ENCODE results near the gene GPX7.
A peak's percentile ranks its signal among the peaks of the same experiment; 100 is the strongest.

GPX7 gene

DNA sequence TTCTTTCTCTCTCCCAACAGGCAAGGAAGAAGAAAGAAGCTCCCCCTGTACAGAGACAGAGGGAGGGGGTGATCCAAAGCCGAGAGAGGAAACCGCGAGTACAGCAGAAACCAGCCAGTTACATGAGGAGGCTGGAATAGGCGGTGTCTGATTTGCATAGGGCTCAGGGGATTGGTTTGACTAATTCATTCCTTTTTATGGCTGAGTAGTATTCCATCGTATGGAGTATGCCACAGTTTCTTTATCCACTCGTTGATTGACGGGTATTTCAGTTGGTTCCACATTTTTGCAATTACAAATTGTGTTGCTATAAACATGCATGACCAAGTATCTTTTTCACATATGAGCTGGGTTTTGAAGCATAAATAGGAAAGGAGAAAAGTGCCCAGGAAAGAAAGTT is 3.4 kb upstream of the GPX7 start:
- H3K79me1 ChIP-seq (ENCODE audit: low read length): peaks cover 4% of the 10 kb centered on the region
- no peak overlapping the region for H3K4ac ChIP-seq (ENCODE audit: low read depth, low read length)
- no peak overlapping the region for H3K18ac ChIP-seq (ENCODE audit: low read length)
- H2BK5ac ChIP-seq (ENCODE audit: low read depth, low read length, poor library complexity): no peak overlapping the region
- no peaks in the 10 kb centered on the region for H3K36me3 ChIP-seq (ENCODE audit: control insufficient read depth in 1 of 2, insufficient read depth in 2 of 2, low read length in 2 of 2)
- H3K4me2 ChIP-seq (ENCODE audit: low read length): no peak overlapping the region
- no peak overlapping the region for H3K9ac ChIP-seq (ENCODE audit: low read length)
- no peak overlapping the region for H2AK5ac ChIP-seq (ENCODE audit: low read length)
- peaks cover 2% of the 10 kb centered on the region for H3K27me3 ChIP-seq (ENCODE audit: insufficient read depth, low read length)
- WGBS (ENCODE audit: extremely low coverage, insufficient coverage, insufficient read length): no CpG with 5 or more reads among the region's 7 CpGs
- H3K23ac ChIP-seq (ENCODE audit: low read length): no peak overlapping the region
- H2BK12ac ChIP-seq (ENCODE audit: low read length): no peak overlapping the region
- no peak overlapping the region for H2AFZ ChIP-seq (ENCODE audit: insufficient read depth, low read length, poor library complexity)
- peak in 1 of 2 donors; percentile 49 for DNase-seq
- no peaks in the 10 kb centered on the region for H3K9me3 ChIP-seq (ENCODE audit: insufficient read depth, low read depth, low read length)
- no peak overlapping the region for H3K14ac ChIP-seq (ENCODE audit: low read length)
- H2BK120ac ChIP-seq (ENCODE audit: insufficient read depth, low read length, poor library complexity): no peak overlapping the region
- no peak overlapping the region for H3K27ac ChIP-seq (ENCODE audit: low read depth, low read length)
- peaks cover 10 to 14% of the 10 kb centered on the region in 2 experiments for H3K4me1 ChIP-seq (ENCODE audit: control insufficient read depth in 1 of 2, insufficient read depth in 2 of 2, low read length in 2 of 2)
- no peak overlapping the region for H4K91ac ChIP-seq (ENCODE audit: low read depth, low read length)
- no peak overlapping the region for H4K12ac ChIP-seq (ENCODE audit: low read depth, low read length)
- H4K8ac ChIP-seq (ENCODE audit: low read depth, low read length): no peak overlapping the region
- H3K4me3 ChIP-seq (ENCODE audit: low read depth, low read length): no peak overlapping the region
- H3K79me2 ChIP-seq (ENCODE audit: control insufficient read depth, insufficient read depth, low read length, poor library complexity): no peaks in the 10 kb centered on the region

DNA sequence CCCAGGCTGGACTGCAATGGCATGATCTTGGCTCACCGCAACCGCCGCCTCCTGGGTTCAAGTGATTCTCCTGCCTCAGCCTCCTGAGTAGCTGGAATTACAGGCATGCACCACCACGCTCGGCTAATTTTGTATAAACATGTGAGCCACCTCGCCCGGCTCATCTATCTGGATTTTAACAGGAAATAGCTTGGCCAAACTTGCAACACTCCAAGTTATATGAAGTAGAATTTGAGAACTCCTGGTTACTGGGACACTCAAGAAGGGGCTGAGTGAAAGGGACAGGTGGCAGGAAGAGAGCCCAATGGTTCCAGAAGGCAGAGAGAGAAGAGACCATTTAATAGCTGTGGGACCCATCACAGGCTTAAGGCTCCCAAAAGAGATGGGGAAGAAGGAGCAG is 2.9 kb upstream of the GPX7 start:
- no peak overlapping the region for H2BK5ac ChIP-seq (ENCODE audit: low read depth, low read length, poor library complexity)
- H3K14ac ChIP-seq (ENCODE audit: low read length): no peak overlapping the region
- no peaks in the 10 kb centered on the region for H3K36me3 ChIP-seq (ENCODE audit: control insufficient read depth in 1 of 2, insufficient read depth in 2 of 2, low read length in 2 of 2)
- H2AFZ ChIP-seq (ENCODE audit: insufficient read depth, low read length, poor library complexity): no peak overlapping the region
- no peak overlapping the region for H3K4ac ChIP-seq (ENCODE audit: low read depth, low read length)
- H3K4me3 ChIP-seq (ENCODE audit: low read depth, low read length): no peak overlapping the region
- H3K79me2 ChIP-seq (ENCODE audit: control insufficient read depth, insufficient read depth, low read length, poor library complexity): no peaks in the 10 kb centered on the region
- no peak overlapping the region for H4K91ac ChIP-seq (ENCODE audit: low read depth, low read length)
- no peak overlapping the region for H3K4me2 ChIP-seq (ENCODE audit: low read length)
- H2BK120ac ChIP-seq (ENCODE audit: insufficient read depth, low read length, poor library complexity): no peak overlapping the region
- peaks cover 2% of the 10 kb centered on the region for H3K27me3 ChIP-seq (ENCODE audit: insufficient read depth, low read length)
- H4K12ac ChIP-seq (ENCODE audit: low read depth, low read length): no peak overlapping the region
- peaks cover 10 to 14% of the 10 kb centered on the region in 2 experiments for H3K4me1 ChIP-seq (ENCODE audit: control insufficient read depth in 1 of 2, insufficient read depth in 2 of 2, low read length in 2 of 2)
- H3K23ac ChIP-seq (ENCODE audit: low read length): no peak overlapping the region
- no peak overlapping the region for H3K9ac ChIP-seq (ENCODE audit: low read length)
- no CpG with 5 or more reads among the region's 7 CpGs for WGBS (ENCODE audit: extremely low coverage, insufficient coverage, insufficient read length)
- no peak overlapping the region for H3K18ac ChIP-seq (ENCODE audit: low read length)
- H3K9me3 ChIP-seq (ENCODE audit: insufficient read depth, low read depth, low read length): no peaks in the 10 kb centered on the region
- peaks cover 4% of the 10 kb centered on the region for H3K79me1 ChIP-seq (ENCODE audit: low read length)
- DNase-seq: peak in 1 of 2 donors; percentile 44
- H4K8ac ChIP-seq (ENCODE audit: low read depth, low read length): no peak overlapping the region
- no peak overlapping the region for H2AK5ac ChIP-seq (ENCODE audit: low read length)
- no peak overlapping the region for H2BK12ac ChIP-seq (ENCODE audit: low read length)
- no peak overlapping the region for H3K27ac ChIP-seq (ENCODE audit: low read depth, low read length)

GRCh38 chr1:52600533-52601179 is 1.5 kb upstream of the GPX7 start:
- Histone ChIP-seq H3K27ac (ENCODE audit: low read depth, low read length) (no peak overlapping the region), H3K18ac (ENCODE audit: low read length) (no peak overlapping the region), H3K79me1 (ENCODE audit: low read length) (peaks cover 4% of the 10 kb centered on the region), H2AFZ (ENCODE audit: insufficient read depth, low read length, poor library complexity) (no peak overlapping the region), H4K91ac (ENCODE audit: low read depth, low read length) (no peak overlapping the region), H2BK120ac (ENCODE audit: insufficient read depth, low read length, poor library complexity) (no peak overlapping the region), H3K27me3 (ENCODE audit: insufficient read depth, low read length) (peaks cover 2% of the 10 kb centered on the region), H3K4ac (ENCODE audit: low read depth, low read length) (no peak overlapping the region), H3K14ac (ENCODE audit: low read length) (no peak overlapping the region), H2AK5ac (ENCODE audit: low read length) (no peak overlapping the region), H3K9me3 (ENCODE audit: insufficient read depth, low read depth, low read length) (no peaks in the 10 kb centered on the region), H2BK5ac (ENCODE audit: low read depth, low read length, poor library complexity) (no peak overlapping the region), H3K36me3 (ENCODE audit: control insufficient read depth in 1 of 2, insufficient read depth in 2 of 2, low read length in 2 of 2) (no peaks in the 10 kb centered on the region), H3K4me1 (ENCODE audit: control insufficient read depth in 1 of 2, insufficient read depth in 2 of 2, low read length in 2 of 2) (peaks cover 10 to 14% of the 10 kb centered on the region in 2 experiments), H3K79me2 (ENCODE audit: control insufficient read depth, insufficient read depth, low read length, poor library complexity) (no peaks in the 10 kb centered on the region), H3K23ac (ENCODE audit: low read length) (no peak overlapping the region), H3K9ac (ENCODE audit: low read length) (no peak overlapping the region), H4K12ac (ENCODE audit: low read depth, low read length) (no peak overlapping the region), H3K4me3 (ENCODE audit: low read depth, low read length) (no peak overlapping the region), H4K8ac (ENCODE audit: low read depth, low read length) (no peak overlapping the region), H2BK12ac (ENCODE audit: low read length) (no peak overlapping the region), H3K4me2 (ENCODE audit: low read length) (no peak overlapping the region)
- no peak for DNase-seq
- no CpG with 5 or more reads among the region's 8 CpGs for WGBS (ENCODE audit: extremely low coverage, insufficient coverage, insufficient read length)

DNA sequence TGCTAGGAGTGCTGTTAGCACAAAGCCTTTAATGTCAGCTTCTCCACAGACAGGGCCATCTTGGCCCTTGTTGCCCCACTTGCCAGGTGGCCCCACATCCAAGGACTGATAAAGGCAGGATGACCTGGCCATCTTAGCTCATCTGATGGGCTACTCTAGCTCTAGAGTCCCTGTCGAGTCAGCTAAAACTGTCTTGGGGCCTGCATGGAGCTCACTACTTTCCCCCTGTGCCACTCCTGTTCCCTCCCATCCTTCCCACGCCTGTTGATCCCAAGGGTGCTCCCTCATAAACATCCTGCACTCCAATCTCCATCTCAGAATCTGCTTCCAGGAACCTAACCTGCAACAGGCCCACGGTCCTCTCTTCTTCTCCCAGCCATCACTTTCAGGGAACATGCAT is 652 bp upstream of the GPX7 start:
- Histone ChIP-seq H2BK5ac (ENCODE audit: low read depth, low read length, poor library complexity) (no peak overlapping the region), H3K4ac (ENCODE audit: low read depth, low read length) (no peak overlapping the region), H3K36me3 (ENCODE audit: control insufficient read depth in 1 of 2, insufficient read depth in 2 of 2, low read length in 2 of 2) (no peaks in the 10 kb centered on the region), H4K8ac (ENCODE audit: low read depth, low read length) (peak overlapping the region; percentile 60), H4K12ac (ENCODE audit: low read depth, low read length) (no peak overlapping the region), H3K4me3 (ENCODE audit: low read depth, low read length) (no peak overlapping the region), H2AK5ac (ENCODE audit: low read length) (no peak overlapping the region), H4K91ac (ENCODE audit: low read depth, low read length) (peak overlapping the region; percentile 78), H3K14ac (ENCODE audit: low read length) (no peak overlapping the region), H3K9me3 (ENCODE audit: insufficient read depth, low read depth, low read length) (no peaks in the 10 kb centered on the region), H3K27ac (ENCODE audit: low read depth, low read length) (no peak overlapping the region), H2BK120ac (ENCODE audit: insufficient read depth, low read length, poor library complexity) (no peak overlapping the region), H3K79me1 (ENCODE audit: low read length) (peaks cover 4% of the 10 kb centered on the region), H3K4me1 (ENCODE audit: control insufficient read depth in 1 of 2, insufficient read depth in 2 of 2, low read length in 2 of 2) (peaks cover 10 to 14% of the 10 kb centered on the region in 2 experiments), H3K18ac (ENCODE audit: low read length) (no peak overlapping the region), H3K9ac (ENCODE audit: low read length) (no peak overlapping the region), H2BK12ac (ENCODE audit: low read length) (no peak overlapping the region), H2AFZ (ENCODE audit: insufficient read depth, low read length, poor library complexity) (peak overlapping the region; percentile 62), H3K4me2 (ENCODE audit: low read length) (peak overlapping the region; percentile 83), H3K79me2 (ENCODE audit: control insufficient read depth, insufficient read depth, low read length, poor library complexity) (no peaks in the 10 kb centered on the region), H3K27me3 (ENCODE audit: insufficient read depth, low read length) (peaks cover 2% of the 10 kb centered on the region), H3K23ac (ENCODE audit: low read length) (no peak overlapping the region)
- DNase-seq: no peak
- WGBS (ENCODE audit: extremely low coverage, insufficient coverage, insufficient read length): no CpG with 5 or more reads among the region's 3 CpGs

All from trophoblast cell (in vitro differentiated cells and primary cell).